Measurements from ENCODE around the gene GMFB.
"Not testable (repeated sequence)": the region's sequence is repeated elsewhere in the genome, so short reads cannot be mapped to it uniquely, and the experiment has no call there.

GMFB gene

GRCh38 chr14:54490445-54491175 is 1.8 kb upstream of the GMFB start:
- DNase-seq: no peak

GRCh38 chr14:54489731-54490444 is 1.1 kb upstream of the GMFB start:
- no peak for DNase-seq

- no peak for DNase-seq
Observed at GRCh38 chr14:54489318-54489683, 521 bp upstream of the GMFB start.

- no peak for DNase-seq
Observed at GRCh38 chr14:54488318-54488645, 498 bp downstream of the GMFB start.

- DNase-seq: no peak
Observed at GRCh38 chr14:54487771-54488170, 1.0 kb downstream of the GMFB start.

- DNase-seq: no peak
Observed at GRCh38 chr14:54486685-54487084, 2.1 kb downstream of the GMFB start.

- DNase-seq: no peak
Observed at GRCh38 chr14:54483846-54484245, 4.9 kb downstream of the GMFB start.

GRCh38 chr14:54483073-54483745 is 5.6 kb downstream of the GMFB start:
- no peak for DNase-seq

GRCh38 chr14:54481695-54482094 is 7.1 kb downstream of the GMFB start:
- DNase-seq: no peak

GRCh38 chr14:54480830-54481562 is 7.8 kb downstream of the GMFB start:
- DNase-seq: no peak

- no peak for DNase-seq
Observed at GRCh38 chr14:54478636-54479215, 10.1 kb downstream of the GMFB start.

- no peak for DNase-seq
Observed at GRCh38 chr14:54475911-54476310, 12.9 kb downstream of the GMFB start.

- no peak for DNase-seq
Observed at GRCh38 chr14:54475187-54475899, 13.4 kb downstream of the GMFB start.

- DNase-seq: no peak
Observed at GRCh38 chr14:54474232-54474793, 14.5 kb downstream of the GMFB start.

GRCh38 chr14:54472315-54472714 is 16.5 kb downstream of the GMFB start:
- no peak for DNase-seq

- no peak for DNase-seq
Observed at GRCh38 chr14:54471641-54472040, 17.1 kb downstream of the GMFB start.

GRCh38 chr14:54470701-54471100 is 18.1 kb downstream of the GMFB start:
- DNase-seq: no peak

GRCh38 chr14:54467280-54467679 is 21.5 kb downstream of the GMFB start:
- DNase-seq: no peak

GRCh38 chr14:54465654-54466053 is 23.1 kb downstream of the GMFB start:
- DNase-seq: no peak

GRCh38 chr14:54462048-54462447 is 26.7 kb downstream of the GMFB start:
- DNase-seq: no peak

GRCh38 chr14:54459106-54459505 is 29.7 kb downstream of the GMFB start:
- DNase-seq: no peak

GRCh38 chr14:54458536-54458935 is 30.2 kb downstream of the GMFB start:
- DNase-seq: not testable (repeated sequence)
